Dedifferentiated amniotic fluid mesenchymal stem cell (primary cell): Measurements from ENCODE around the gene PRPF40B.

Source experiments
- DNase-seq: peaks from one replicate; pipeline ENCODE4 v3.0.0-alpha.2; 2016; ENCODE audit errors: extremely low spot score

Gene PRPF40B

GRCh38 chr12:49684310-49684854, 61.0 kb downstream of the PRPF40B start:
- DNase-seq, result no peak

- no peak for DNase-seq
Observed at GRCh38 chr12:49687941-49688340, 64.6 kb downstream of the PRPF40B start.

- DNase-seq, result no peak
Observed at GRCh38 chr12:49689237-49689636, 65.9 kb downstream of the PRPF40B start.

GRCh38 chr12:49689785-49690184, 66.4 kb downstream of the PRPF40B start:
- no peak for DNase-seq

GRCh38 chr12:49692851-49693250, 69.5 kb downstream of the PRPF40B start:
- DNase-seq, result no peak

GRCh38 chr12:49693931-49694444, 70.6 kb downstream of the PRPF40B start:
- DNase-seq, result no peak
